IPS-15b (cell line): Measurements from ENCODE around the gene CRLF2.
"Not testable (repeated sequence)": the region's sequence is repeated elsewhere in the genome, so short reads cannot be mapped to it uniquely, and the experiment has no call there.

Experiments used
- H3K27me3 ChIP-seq: one replicate; pipeline ENCODE4 v1.6.1; 2013; ENCODE audit warnings: low read length; ENCODE audit not compliant: control insufficient read depth, insufficient read depth
- H3K36me3 ChIP-seq: one replicate; pipeline ENCODE4 v1.6.1; 2013; ENCODE audit warnings: low read length; ENCODE audit not compliant: control insufficient read depth, insufficient read depth
- H3K4me1 ChIP-seq: one replicate; pipeline ENCODE4 v1.6.1; 2013; ENCODE audit warnings: mild to moderate bottlenecking, low read length; ENCODE audit not compliant: control insufficient read depth, insufficient read depth
- H3K4me3 ChIP-seq: one replicate; pipeline ENCODE4 v1.5.1; 2013; ENCODE audit warnings: low read depth, low read length
- H3K9ac ChIP-seq: one replicate; pipeline ENCODE4 v1.6.1; 2013; ENCODE audit warnings: low read depth, mild to moderate bottlenecking, low read length
- H3K9me3 ChIP-seq: one replicate; pipeline ENCODE4 v1.6.1; 2013; ENCODE audit warnings: mild to moderate bottlenecking, low read length; ENCODE audit not compliant: control insufficient read depth, insufficient read depth

Gene CRLF2

DNA sequence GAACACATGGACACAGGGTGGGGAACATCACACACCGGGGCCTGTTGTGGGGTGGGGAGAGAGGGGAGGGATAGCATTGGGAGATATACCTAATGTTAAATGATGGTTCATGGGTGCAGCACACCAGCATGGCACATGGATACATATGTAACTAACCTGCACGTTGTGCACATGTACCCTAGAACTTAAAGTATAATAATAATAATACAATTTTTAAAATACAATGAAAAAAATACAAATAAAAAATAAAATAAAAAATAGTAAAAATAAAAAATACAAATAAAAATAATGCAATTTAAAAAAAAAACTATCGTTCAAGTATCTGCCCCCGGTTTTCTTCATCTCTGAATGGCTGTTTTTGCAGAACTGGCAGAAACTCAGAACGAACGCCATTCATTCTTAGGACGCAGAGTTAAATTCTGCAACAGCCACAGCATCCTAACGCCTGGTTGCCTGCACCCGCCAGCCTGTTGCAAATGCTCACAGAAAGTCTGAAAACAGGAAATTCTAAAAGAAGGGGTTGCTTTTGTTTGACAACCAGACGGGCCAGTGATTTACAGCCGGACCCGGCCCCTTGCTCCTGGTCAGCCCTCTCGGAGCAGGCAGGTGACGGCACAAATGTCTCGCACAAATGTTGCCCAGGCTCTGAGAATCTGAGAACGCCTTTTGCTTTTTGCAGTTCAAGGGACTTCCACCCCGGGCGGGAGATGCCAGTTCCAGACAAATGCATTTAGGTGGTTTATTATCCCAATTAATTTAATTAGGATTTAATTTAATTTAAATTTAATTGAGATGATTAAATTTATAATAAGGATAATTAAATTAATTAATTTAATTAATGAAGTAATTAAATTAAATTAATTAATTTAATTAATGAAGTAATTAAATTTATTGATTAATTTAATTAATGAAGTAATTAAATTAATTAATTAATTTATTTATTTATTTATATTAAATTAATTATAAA, 47.8 kb downstream of the CRLF2 start:
- H3K9me3 ChIP-seq, result no peaks in the 10 kb centered on the region
- H3K27me3 ChIP-seq, result peaks cover 6% of the 10 kb centered on the region
- no peak overlapping the region for H3K9ac ChIP-seq
- no peak overlapping the region for H3K4me3 ChIP-seq
- no peaks in the 10 kb centered on the region for H3K36me3 ChIP-seq
- no peaks in the 10 kb centered on the region for H3K4me1 ChIP-seq

GRCh38 chrX:1163231-1163630, 49.2 kb downstream of the CRLF2 start:
- Histone ChIP-seq H3K36me3 (no peaks in the 10 kb centered on the region), H3K9ac (no peak overlapping the region), H3K4me1 (no peaks in the 10 kb centered on the region), H3K27me3 (peaks cover 9% of the 10 kb centered on the region), H3K9me3 (no peaks in the 10 kb centered on the region), H3K4me3 (no peak overlapping the region)

- no peak overlapping the region for H3K9ac ChIP-seq
- H3K9me3 ChIP-seq, result no peaks in the 10 kb centered on the region
- peaks cover 9% of the 10 kb centered on the region for H3K27me3 ChIP-seq
- H3K4me3 ChIP-seq, result no peak overlapping the region
- H3K4me1 ChIP-seq, result no peaks in the 10 kb centered on the region
- no peaks in the 10 kb centered on the region for H3K36me3 ChIP-seq
Observed at GRCh38 chrX:1162119-1162916, 50.1 kb downstream of the CRLF2 start.

- no peaks in the 10 kb centered on the region for H3K9me3 ChIP-seq
- H3K36me3 ChIP-seq, result no peaks in the 10 kb centered on the region
- H3K4me1 ChIP-seq, result no peaks in the 10 kb centered on the region
- H3K27me3 ChIP-seq, result peaks cover 9% of the 10 kb centered on the region
- H3K9ac ChIP-seq, result no peak overlapping the region
- no peak overlapping the region for H3K4me3 ChIP-seq
Observed at GRCh38 chrX:1159548-1159947, 52.9 kb downstream of the CRLF2 start.

DNA sequence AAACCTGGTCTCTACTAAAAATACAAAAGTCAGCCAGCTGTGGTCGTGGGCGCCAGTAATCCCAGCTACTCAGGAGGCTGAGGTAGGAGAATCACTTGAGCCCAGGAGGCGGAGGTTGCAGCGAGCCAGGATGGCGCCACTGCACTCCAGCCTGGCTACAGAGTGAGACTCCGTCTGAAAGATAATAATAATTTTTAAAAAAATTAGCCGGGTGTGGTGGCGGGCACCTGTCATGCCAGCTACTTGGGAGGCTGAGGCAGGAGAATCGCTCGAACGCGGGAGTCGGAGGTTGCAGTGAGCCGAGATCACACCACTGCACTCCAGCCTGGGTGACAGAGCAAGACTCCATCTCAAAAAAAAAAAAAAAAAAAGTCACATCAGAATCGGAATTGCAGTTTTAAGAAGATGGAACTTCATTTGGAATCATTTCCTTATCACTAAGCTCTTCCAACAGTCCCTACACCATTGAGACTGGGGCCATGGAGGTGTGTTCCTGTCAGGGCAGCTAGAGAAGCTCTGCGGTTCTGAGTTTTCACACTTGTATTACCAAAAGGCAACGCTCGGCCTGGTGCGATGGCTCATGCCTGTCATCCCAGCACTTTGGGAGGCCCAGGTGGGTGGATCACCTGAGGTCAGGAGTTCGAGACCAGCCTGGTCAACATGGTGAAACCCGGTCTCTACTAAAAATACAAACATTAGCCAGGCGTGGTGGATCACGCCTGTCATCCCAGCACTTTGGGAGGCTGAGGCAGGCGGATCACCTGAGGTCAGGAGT, 55.6 kb downstream of the CRLF2 start:
- H3K36me3 ChIP-seq, H3K4me1 ChIP-seq, H3K9ac ChIP-seq, H3K9me3 ChIP-seq, H3K27me3 ChIP-seq, H3K4me3 ChIP-seq: not testable (repeated sequence)

DNA sequence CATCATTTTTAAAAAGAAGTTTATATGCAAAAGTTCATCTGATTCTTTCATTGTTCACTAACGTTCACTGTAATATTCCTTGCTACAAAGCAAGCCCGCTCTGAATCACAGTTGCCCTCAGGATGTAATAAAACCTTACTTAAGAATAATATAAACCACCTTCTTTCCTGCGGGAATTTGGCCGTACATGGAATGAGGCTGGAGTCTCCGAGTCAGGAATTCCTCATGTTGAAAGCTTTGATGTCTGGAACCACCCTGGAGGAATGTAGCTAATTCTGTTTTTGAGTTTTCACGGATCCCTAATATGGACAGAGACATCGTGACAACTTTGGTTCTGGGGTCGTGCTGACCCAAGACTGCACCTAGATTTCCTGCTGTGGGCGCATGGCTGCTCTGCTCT, 58.5 kb downstream of the CRLF2 start:
- H3K9ac ChIP-seq, result no peak overlapping the region
- no peak overlapping the region for H3K4me3 ChIP-seq
- no peaks in the 10 kb centered on the region for H3K27me3 ChIP-seq
- no peaks in the 10 kb centered on the region for H3K36me3 ChIP-seq
- no peaks in the 10 kb centered on the region for H3K4me1 ChIP-seq
- H3K9me3 ChIP-seq, result no peaks in the 10 kb centered on the region

- Histone ChIP-seq H3K4me3 (no peak overlapping the region), H3K4me1 (no peaks in the 10 kb centered on the region), H3K9ac (no peak overlapping the region), H3K27me3 (no peaks in the 10 kb centered on the region), H3K36me3 (no peaks in the 10 kb centered on the region), H3K9me3 (no peaks in the 10 kb centered on the region)
Observed at GRCh38 chrX:1152090-1152489, 60.4 kb downstream of the CRLF2 start.

- H3K4me3 ChIP-seq, result no peak overlapping the region
- no peaks in the 10 kb centered on the region for H3K27me3 ChIP-seq
- no peaks in the 10 kb centered on the region for H3K4me1 ChIP-seq
- H3K36me3 ChIP-seq, result no peaks in the 10 kb centered on the region
- H3K9me3 ChIP-seq, result no peaks in the 10 kb centered on the region
- H3K9ac ChIP-seq, result no peak overlapping the region
Observed at GRCh38 chrX:1151378-1152077, 60.9 kb downstream of the CRLF2 start.

DNA sequence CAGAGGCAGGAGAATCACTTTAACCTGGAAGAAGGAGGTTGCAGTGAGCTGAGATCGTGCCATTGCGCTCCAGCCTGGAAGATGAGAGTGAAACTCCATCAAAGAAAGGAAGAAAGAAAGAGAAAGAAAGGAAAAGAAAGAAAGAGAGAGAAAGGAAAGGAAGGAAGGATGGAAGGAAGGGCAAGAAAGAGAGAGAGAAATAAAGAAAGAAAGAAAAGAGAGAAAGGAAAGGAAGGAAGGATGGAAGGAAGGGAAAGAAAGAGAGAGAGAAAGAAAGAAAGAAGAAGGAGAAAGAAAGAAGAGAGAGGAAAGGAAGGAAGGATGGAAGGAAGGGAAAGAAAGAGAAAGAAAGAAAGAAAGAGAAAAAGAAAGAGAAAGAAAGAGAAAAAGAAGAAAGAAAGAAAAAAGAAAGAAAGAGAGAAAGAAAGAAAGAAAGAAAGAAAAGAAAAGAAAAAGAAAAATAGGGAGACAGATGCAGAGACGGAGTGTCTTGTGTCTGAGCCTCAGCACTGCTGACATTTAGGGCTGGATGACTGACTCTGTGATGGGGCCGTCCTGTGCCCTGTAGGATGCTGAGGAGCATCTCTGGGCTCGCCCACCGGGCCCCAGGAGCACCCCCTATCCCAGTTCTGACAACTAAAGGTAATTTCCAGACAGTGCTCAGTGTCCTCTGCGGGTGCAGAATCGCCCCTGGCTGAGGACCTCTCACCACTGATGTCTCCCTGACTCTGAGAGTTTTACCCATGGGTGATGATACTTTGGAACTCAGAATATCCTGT, 61.7 kb downstream of the CRLF2 start:
- Histone ChIP-seq H3K4me1 (no peaks in the 10 kb centered on the region), H3K36me3 (no peaks in the 10 kb centered on the region), H3K9ac (no peak overlapping the region), H3K4me3 (no peak overlapping the region), H3K27me3 (no peaks in the 10 kb centered on the region), H3K9me3 (no peaks in the 10 kb centered on the region)

GRCh38 chrX:1147611-1148515, 64.6 kb downstream of the CRLF2 start:
- H3K9me3 ChIP-seq, result no peaks in the 10 kb centered on the region
- H3K9ac ChIP-seq, result no peak overlapping the region
- H3K4me1 ChIP-seq, result no peaks in the 10 kb centered on the region
- H3K27me3 ChIP-seq, result no peaks in the 10 kb centered on the region
- H3K36me3 ChIP-seq, result no peaks in the 10 kb centered on the region
- no peak overlapping the region for H3K4me3 ChIP-seq
